GM21723 (cell line): Measurements from ENCODE around the gene ADARB2.

Experiments
- ATAC-seq: cut with Tn5 transposase; IDR thresholded peaks from one replicate; pipeline ENCODE4 v1.9.1; 2021; ENCODE audit warnings: mild to moderate bottlenecking, moderate library complexity; ENCODE audit not compliant: unreplicated experiment

ADARB2 gene

GRCh38 chr10:1274701-1275544 is 462.4 kb downstream of the ADARB2 start:
- no peak for ATAC-seq

- ATAC-seq, result no peak
Observed at GRCh38 chr10:1274111-1274661, 463.1 kb downstream of the ADARB2 start.

- ATAC-seq, result no peak
Observed at GRCh38 chr10:1273372-1274105, 463.8 kb downstream of the ADARB2 start.

GRCh38 chr10:1272777-1273161 is 464.6 kb downstream of the ADARB2 start:
- no peak for ATAC-seq

- ATAC-seq, result no peak
Observed at GRCh38 chr10:1272079-1272776, 465.1 kb downstream of the ADARB2 start.

- ATAC-seq, result no peak
Observed at GRCh38 chr10:1270906-1271305, 466.4 kb downstream of the ADARB2 start.

- no peak for ATAC-seq
Observed at GRCh38 chr10:1270490-1270889, 466.8 kb downstream of the ADARB2 start.

- no peak for ATAC-seq
Observed at GRCh38 chr10:1268831-1269230, 468.5 kb downstream of the ADARB2 start.

- ATAC-seq, result no peak
Observed at GRCh38 chr10:1267568-1267967, 469.8 kb downstream of the ADARB2 start.

GRCh38 chr10:1267148-1267547 is 470.2 kb downstream of the ADARB2 start:
- no peak for ATAC-seq

GRCh38 chr10:1266033-1266802 is 471.1 kb downstream of the ADARB2 start:
- no peak for ATAC-seq

GRCh38 chr10:1264001-1264400 is 473.3 kb downstream of the ADARB2 start:
- ATAC-seq, result no peak

GRCh38 chr10:1257274-1257673 is 480.1 kb downstream of the ADARB2 start:
- ATAC-seq, result no peak

GRCh38 chr10:1256432-1256725 is 480.9 kb downstream of the ADARB2 start:
- ATAC-seq, result no peak

- no peak for ATAC-seq
Observed at GRCh38 chr10:1255600-1256431, 481.5 kb downstream of the ADARB2 start.

GRCh38 chr10:1255118-1255517 is 482.2 kb downstream of the ADARB2 start:
- ATAC-seq, result no peak

GRCh38 chr10:1253523-1254353 is 483.6 kb downstream of the ADARB2 start:
- ATAC-seq, result no peak

- ATAC-seq, result no peak
Observed at GRCh38 chr10:1251769-1252168, 485.6 kb downstream of the ADARB2 start.
